Measurements from ENCODE around the gene KDM6A. TPM values are rescaled to one million over a fixed set of nuclear protein-coding genes. Genes with fewer than 3 reads are reported as not detected.
"Not testable (repeated sequence)": the region's sequence is repeated elsewhere in the genome, so short reads cannot be mapped to it uniquely, and the experiment has no call there.

KDM6A gene
- polyA plus RNA-seq, 1 of the 3 experiments (the other 2 are of a cell fraction): 7.4 TPM

- TF ChIP-seq FOXJ3 (CRISPR knock-in tag; IDR thresholded peaks at IDR 0.05): no peak
- TF ChIP-seq RCOR1 (IDR thresholded peaks at IDR 0.05; ENCODE audit: low read length): no peak
- TF ChIP-seq EZH2phosphoT487 (IDR thresholded peaks at IDR 0.05; ENCODE audit: borderline replicate concordance, low read depth): no peak
- TF ChIP-seq TEAD4 (IDR thresholded peaks at IDR 0.05; ENCODE audit: borderline replicate concordance, insufficient read depth): no peak
Measured at GRCh38 chrX:45035071-45035470, 162.1 kb downstream of the KDM6A start (continued).

GRCh38 chrX:45036161-45036560, 163.2 kb downstream of the KDM6A start:
- TF ChIP-seq FOSL2 (IDR thresholded peaks at IDR 0.05; ENCODE audit: borderline replicate concordance, low read depth) (no peak), USF2 (IDR thresholded peaks at IDR 0.05; ENCODE audit: borderline replicate concordance, low read depth, low read length) (no peak), CHD2 (IDR thresholded peaks at IDR 0.05; ENCODE audit: low read length, partially characterized antibody) (no peak), NFIC (IDR thresholded peaks at IDR 0.05; ENCODE audit: borderline replicate concordance) (no peak), EZH2phosphoT487 (IDR thresholded peaks at IDR 0.05; ENCODE audit: borderline replicate concordance, low read depth) (no peak)
- CTCF ChIA-PET: no interaction called here
- peaks cover 4 to 11% of the 10 kb centered on the region in 2 experiments for H3K36me3 ChIP-seq (replicated peaks in 1 of 2; ENCODE audit: control insufficient read depth in 1 of 2, insufficient read depth in 2 of 2, low read length in 1 of 2)
- H3K4me2 ChIP-seq: no peak overlapping the region
- no peak overlapping the region for H3K9ac ChIP-seq
- POLR2A ChIA-PET: no interaction called here
- H3K4me3 ChIP-seq (ENCODE audit: low read depth in 2 of 2, low read length in 1 of 2): no peak overlapping the region
- 99% methylated on average over 4 of the region's 4 CpGs for WGBS (ENCODE audit: low lambda C conversion rate)
- no peaks in the 10 kb centered on the region for H3K9me3 ChIP-seq
- H2AFZ ChIP-seq (ENCODE audit: low read depth): no peak overlapping the region
- peaks cover 15% of the 10 kb centered on the region for H3F3A ChIP-seq (replicated peaks; ENCODE audit: insufficient read depth)
- H3K79me2 ChIP-seq (ENCODE audit: insufficient read depth): peaks cover 41% of the 10 kb centered on the region
- no peaks in the 10 kb centered on the region; a peak in 1 of 4 replicates for H3K4me1 ChIP-seq (ENCODE audit: control insufficient read depth in 1 of 2, insufficient read depth in 2 of 2, low read depth in 1 of 2, low read length in 1 of 2)
- peaks cover 22% of the 10 kb centered on the region for H4K20me1 ChIP-seq (ENCODE audit: insufficient read depth)
- DNase-seq: no peak
- no peaks in the 10 kb centered on the region; the same call in 1 of the 2 replicates for H3K9me2 ChIP-seq
- H3K27me3 ChIP-seq (ENCODE audit: insufficient read depth): no peaks in the 10 kb centered on the region
- H3K27ac ChIP-seq (ENCODE audit: low read depth in 2 of 2, low read length in 1 of 2): no peak overlapping the region

- whole genome bisulfite sequencing (ENCODE audit: low lambda C conversion rate): no CpG with 5 or more reads among the region's 28 CpGs
- H3K4me2 ChIP-seq; H3K9me2 ChIP-seq; H3K4me1 ChIP-seq (ENCODE audit: control insufficient read depth in 1 of 2, insufficient read depth in 2 of 2, low read depth in 1 of 2, low read length in 1 of 2); H3K27ac ChIP-seq (ENCODE audit: low read depth in 2 of 2, low read length in 1 of 2); H3K27me3 ChIP-seq (ENCODE audit: insufficient read depth); H3K9ac ChIP-seq; H3K9me3 ChIP-seq; DNase-seq; H2AFZ ChIP-seq (ENCODE audit: low read depth); H4K20me1 ChIP-seq (ENCODE audit: insufficient read depth); H3F3A ChIP-seq (replicated peaks; ENCODE audit: insufficient read depth); H3K4me3 ChIP-seq (ENCODE audit: low read depth in 2 of 2, low read length in 1 of 2); CTCF ChIA-PET; POLR2A ChIA-PET; H3K79me2 ChIP-seq (ENCODE audit: insufficient read depth): not testable (repeated sequence)
- H3K36me3 ChIP-seq (replicated peaks in 1 of 2; ENCODE audit: control insufficient read depth in 1 of 2, insufficient read depth in 2 of 2, low read length in 1 of 2): peaks cover 2 to 11% of the 10 kb centered on the region in 2 experiments
Measured at GRCh38 chrX:45040137-45040536, 167.1 kb downstream of the KDM6A start.

GRCh38 chrX:45046417-45046816, 173.4 kb downstream of the KDM6A start:
- Histone ChIP-seq H2AFZ (ENCODE audit: low read depth) (no peak overlapping the region), H3K79me2 (ENCODE audit: insufficient read depth) (no peaks in the 10 kb centered on the region), H3K36me3 (replicated peaks in 1 of 2; ENCODE audit: control insufficient read depth in 1 of 2, insufficient read depth in 2 of 2, low read length in 1 of 2) (peaks cover 0 to 5% of the 10 kb centered on the region in 2 experiments), H3K9me3 (no peaks in the 10 kb centered on the region), H4K20me1 (ENCODE audit: insufficient read depth) (no peaks in the 10 kb centered on the region), H3K4me1 (ENCODE audit: control insufficient read depth in 1 of 2, insufficient read depth in 2 of 2, low read depth in 1 of 2, low read length in 1 of 2) (no peaks in the 10 kb centered on the region), H3K9me2 (no peaks in the 10 kb centered on the region), H3K4me3 (ENCODE audit: low read depth in 2 of 2, low read length in 1 of 2) (no peak overlapping the region), H3K27me3 (ENCODE audit: insufficient read depth) (no peaks in the 10 kb centered on the region), H3F3A (replicated peaks; ENCODE audit: insufficient read depth) (no peaks in the 10 kb centered on the region), H3K27ac (ENCODE audit: low read depth in 2 of 2, low read length in 1 of 2) (no peak overlapping the region), H3K4me2 (no peak overlapping the region), H3K9ac (no peak overlapping the region)
- ChIA-PET CTCF (interaction anchor here (1.4 kb wide), 1 partner anchor 24 kb away, joined by 3 read pairs; no protein-coding TSS in a partner anchor), POLR2A (no interaction called here)
- no peak for DNase-seq
- WGBS (ENCODE audit: low lambda C conversion rate): 91% methylated on average over 1 of the region's 1 CpG
- no peak for TF ChIP-seq POLR2AphosphoS5 (IDR thresholded peaks at IDR 0.05; ENCODE audit: low read depth, low read length)
- no peak for TF ChIP-seq FOXJ3 (CRISPR knock-in tag; IDR thresholded peaks at IDR 0.05)
- TF ChIP-seq IRF3 (IDR thresholded peaks at IDR 0.05; ENCODE audit: low read depth, low read length): no peak
- TF ChIP-seq CHD2 (IDR thresholded peaks at IDR 0.05; ENCODE audit: low read length, partially characterized antibody): no peak
- TF ChIP-seq NFIC (IDR thresholded peaks at IDR 0.05; ENCODE audit: borderline replicate concordance): no peak
- no peak for TF ChIP-seq TCF12 (IDR thresholded peaks at IDR 0.05)
- no peak for TF ChIP-seq RXRA (IDR thresholded peaks at IDR 0.05; ENCODE audit: borderline replicate concordance, low read depth)
- TF ChIP-seq TEAD4 (IDR thresholded peaks at IDR 0.05; ENCODE audit: borderline replicate concordance, insufficient read depth): no peak
- no peak for TF ChIP-seq MAX (IDR thresholded peaks at IDR 0.05; ENCODE audit: low read depth)
- TF ChIP-seq RAD21 (IDR thresholded peaks at IDR 0.05; ENCODE audit: low read length): no peak
- no peak for TF ChIP-seq USF2 (IDR thresholded peaks at IDR 0.05; ENCODE audit: borderline replicate concordance, low read depth, low read length)
- no peak for TF ChIP-seq GATA2 (CRISPR knock-in tag; IDR thresholded peaks at IDR 0.05)
- no peak for TF ChIP-seq SIN3A (IDR thresholded peaks at IDR 0.05; ENCODE audit: borderline replicate concordance, low read depth, low read length)
- no peak for TF ChIP-seq EP300 (IDR thresholded peaks at IDR 0.05; ENCODE audit: borderline replicate concordance in 1 of 2, low read depth in 1 of 2, low read length in 1 of 2)
- TF ChIP-seq RCOR1 (IDR thresholded peaks at IDR 0.05; ENCODE audit: low read length): no peak
